Lower leg skin (tissue), 3 donors: ENCODE measurements around the gene KCNJ13.

Experiments used
- POLR2A ChIP-seq, 2 donors: fragments of 450-650 bp; IDR thresholded peaks; one replicate each; pipeline ENCODE4 v1.6.1; 2016 to 2017; ENCODE audit warnings: antibody characterized with exemption in 2 of 2, mild to moderate bottlenecking in 1 of 2, moderate library complexity in 1 of 2
- TF ChIP-seq, protein P1 (sequence below), 3 donors: fragments of 450-650 bp; IDR thresholded peaks; one replicate each; pipeline ENCODE4 v1.5.1; 2016; ENCODE audit warnings: antibody characterized with exemption in 3 of 3, mild to moderate bottlenecking in 3 of 3, moderate library complexity in 2 of 3

GRCh38 chr2:232767866-232768265 lies 8.5 kb downstream of the KCNJ13 start:
- TF ChIP-seq POLR2A (IDR thresholded peaks at IDR 0.05) = no peak
- TF ChIP-seq, protein P1, sequence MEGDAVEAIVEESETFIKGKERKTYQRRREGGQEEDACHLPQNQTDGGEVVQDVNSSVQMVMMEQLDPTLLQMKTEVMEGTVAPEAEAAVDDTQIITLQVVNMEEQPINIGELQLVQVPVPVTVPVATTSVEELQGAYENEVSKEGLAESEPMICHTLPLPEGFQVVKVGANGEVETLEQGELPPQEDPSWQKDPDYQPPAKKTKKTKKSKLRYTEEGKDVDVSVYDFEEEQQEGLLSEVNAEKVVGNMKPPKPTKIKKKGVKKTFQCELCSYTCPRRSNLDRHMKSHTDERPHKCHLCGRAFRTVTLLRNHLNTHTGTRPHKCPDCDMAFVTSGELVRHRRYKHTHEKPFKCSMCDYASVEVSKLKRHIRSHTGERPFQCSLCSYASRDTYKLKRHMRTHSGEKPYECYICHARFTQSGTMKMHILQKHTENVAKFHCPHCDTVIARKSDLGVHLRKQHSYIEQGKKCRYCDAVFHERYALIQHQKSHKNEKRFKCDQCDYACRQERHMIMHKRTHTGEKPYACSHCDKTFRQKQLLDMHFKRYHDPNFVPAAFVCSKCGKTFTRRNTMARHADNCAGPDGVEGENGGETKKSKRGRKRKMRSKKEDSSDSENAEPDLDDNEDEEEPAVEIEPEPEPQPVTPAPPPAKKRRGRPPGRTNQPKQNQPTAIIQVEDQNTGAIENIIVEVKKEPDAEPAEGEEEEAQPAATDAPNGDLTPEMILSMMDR (IDR thresholded peaks at IDR 0.05) = no peak
